Measurements from ENCODE around the gene ST6GAL1.
"Not testable (repeated sequence)": the region's sequence is repeated elsewhere in the genome, so short reads cannot be mapped to it uniquely, and the experiment has no call there.

The ST6GAL1 gene

DNA sequence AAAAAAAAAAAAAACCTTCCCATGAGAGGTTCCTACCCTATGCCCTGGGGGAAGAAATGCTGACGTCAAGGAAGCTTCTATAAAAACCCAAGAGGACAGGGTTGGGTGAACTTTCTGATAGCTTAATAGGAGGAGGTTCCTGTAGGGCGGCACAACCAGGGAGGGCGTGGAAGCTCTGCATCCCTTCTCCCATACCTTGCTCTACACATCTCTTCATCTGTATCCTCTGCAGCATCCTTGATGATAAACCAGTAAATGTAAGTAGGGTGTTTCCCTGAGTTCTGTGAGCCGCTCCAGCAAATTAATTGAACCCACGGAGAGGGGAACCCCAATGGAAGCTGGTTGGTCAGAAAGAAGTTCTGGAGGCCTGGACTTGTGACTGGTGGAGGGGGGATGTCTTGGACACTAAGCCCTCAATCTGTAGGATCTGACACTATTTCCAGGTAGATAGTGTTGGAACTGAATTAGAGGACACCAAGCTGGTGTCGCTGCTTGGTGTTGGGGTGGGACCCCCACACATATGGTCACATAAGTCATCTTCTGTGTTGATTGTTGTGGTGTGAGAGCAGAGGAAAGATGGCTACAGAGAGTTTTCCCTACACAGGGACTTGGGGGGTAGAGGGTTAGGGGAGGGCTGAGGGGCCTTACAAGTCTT is 91.5 kb downstream of the ST6GAL1 start:
- DNase-seq (ENCODE audit: low read depth in 2 of 2): no peak

DNA sequence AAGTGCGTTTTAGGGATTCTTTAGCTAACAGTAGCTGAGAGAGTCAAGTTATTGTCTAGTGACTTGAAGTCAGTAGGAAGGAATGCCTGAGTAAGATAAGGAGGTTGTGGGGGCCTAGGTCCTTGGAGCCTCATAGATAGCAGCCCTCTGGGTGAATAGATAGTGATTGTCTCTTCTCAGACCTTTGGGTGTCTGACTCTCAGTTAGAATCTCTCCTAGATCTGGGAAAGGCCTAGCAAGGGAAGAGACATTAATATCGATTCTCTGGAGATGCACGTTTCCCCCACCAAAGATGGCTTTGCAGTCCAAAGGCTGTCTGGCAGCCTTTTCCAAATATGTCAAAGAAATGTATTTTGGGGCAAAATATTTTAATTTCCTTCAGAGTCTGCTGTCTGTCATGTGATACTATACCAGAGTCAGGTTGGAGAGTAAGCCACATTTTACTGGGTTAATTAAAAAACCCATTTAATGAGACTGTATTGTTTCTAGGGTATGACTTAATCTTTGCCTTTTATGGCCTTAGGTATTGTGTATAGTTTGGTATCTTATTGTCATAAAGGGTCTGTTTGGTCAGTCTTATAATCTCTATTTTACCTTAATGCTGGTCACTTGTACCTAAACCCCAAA is 92.2 kb downstream of the ST6GAL1 start:
- DNase-seq (ENCODE audit: low read depth in 2 of 2): no peak

DNA sequence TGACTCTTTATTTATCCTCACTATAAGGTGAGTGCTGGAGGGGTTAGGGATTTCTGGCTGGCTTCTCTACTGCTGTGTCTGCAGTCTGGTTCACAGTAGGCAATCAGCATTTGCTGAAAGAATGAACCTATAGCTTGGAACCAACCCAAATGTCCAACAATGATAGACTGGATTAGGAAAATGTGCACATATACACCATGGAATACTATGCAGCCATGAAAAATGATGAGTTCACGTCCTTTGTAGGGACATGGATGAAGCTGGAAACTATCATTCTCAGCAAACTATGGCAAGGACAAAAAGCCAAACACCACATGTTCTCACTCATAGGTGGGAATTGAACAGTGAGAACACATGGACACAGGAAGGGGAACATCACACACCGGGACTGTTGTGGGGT is 93.0 kb downstream of the ST6GAL1 start:
- not testable (repeated sequence) for DNase-seq (ENCODE audit: low read depth in 2 of 2)

DNA sequence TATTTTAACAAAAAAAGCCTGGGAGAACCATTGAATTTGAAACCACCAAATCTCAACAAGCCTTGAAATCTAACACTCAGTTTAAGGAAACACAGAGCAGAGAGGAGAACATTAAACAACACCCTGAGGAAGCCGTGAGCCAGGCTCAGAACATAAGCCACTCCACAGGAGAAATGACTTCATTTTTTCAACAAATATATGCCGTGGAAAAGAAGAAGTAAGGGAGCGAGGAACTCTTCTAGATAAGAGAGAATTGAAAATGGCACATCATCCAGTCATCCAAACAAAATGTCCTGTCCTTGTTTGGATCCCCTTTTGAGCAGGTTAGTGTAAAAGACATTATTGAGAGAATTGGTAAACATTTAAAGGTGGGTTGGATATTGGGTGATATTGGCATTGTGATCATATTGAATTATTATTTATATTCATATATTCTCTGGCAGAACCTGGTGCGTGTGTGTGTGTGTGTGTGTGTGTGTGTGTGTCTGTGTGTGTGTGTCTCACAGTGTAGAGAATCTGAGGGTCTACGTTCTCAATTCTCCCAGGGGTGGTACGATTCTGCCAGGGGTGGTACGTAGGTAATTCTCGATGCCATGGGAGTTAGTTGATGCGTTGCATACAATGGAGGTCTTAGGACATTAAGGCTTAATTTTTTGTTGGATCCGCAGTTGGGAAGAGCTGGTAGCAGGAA is 94.4 kb downstream of the ST6GAL1 start:
- DNase-seq (ENCODE audit: low read depth in 2 of 2): no peak

DNA sequence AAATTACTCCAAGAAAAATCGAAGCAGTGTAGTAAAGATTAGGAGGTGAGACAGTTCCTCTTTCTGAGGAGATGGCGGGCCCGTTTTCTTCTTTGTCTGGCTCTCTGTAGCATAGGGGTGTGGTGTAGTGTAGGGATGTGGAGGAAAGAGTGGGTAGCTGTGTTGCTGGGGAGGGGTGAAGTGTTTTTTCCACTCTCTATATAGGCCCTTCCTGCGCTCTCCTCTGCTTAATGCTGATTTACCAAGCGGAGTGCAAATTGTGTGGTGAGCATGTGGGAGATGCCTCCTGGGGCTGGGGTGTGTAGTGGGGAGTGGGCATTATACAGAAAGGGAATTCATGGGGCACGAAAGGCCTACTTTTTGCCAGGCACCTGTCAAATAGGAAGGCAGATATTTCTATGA is 94.9 kb downstream of the ST6GAL1 start:
- peak; percentile 37 to 41 for DNase-seq (ENCODE audit: low read depth in 2 of 2)

DNA sequence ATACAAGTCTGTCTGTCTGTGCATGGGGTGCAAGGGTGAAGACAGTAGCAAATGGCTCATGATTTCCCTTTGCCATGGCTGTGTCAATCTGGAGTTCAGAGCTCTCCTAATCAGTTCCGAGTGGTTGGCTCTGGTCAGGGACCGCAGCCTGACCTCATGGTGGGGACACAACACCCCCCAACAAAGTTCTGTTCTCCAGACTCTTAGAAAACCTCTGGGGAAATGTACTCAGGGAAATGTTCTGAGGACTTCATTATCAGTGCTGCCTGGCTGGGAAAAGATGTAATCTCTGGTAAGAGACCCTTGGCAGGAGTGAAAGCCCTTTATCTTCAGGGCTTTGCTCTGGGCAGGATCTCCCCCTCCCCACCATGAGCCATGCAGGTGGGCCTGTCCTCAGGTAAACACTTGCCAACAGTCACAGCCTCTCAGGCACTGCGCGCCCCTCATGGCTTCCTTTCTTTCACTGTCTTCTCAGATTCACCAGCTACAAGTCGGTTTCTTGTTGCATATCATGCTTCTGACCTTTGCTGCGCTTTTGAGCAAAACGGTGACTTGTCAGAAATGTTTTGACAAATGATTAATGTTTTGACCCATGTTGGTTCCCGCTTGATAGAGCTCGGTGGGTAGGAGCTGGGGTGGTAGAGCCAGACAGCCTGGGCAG is 95.5 kb downstream of the ST6GAL1 start:
- DNase-seq (ENCODE audit: low read depth in 2 of 2): peak in 1 of 2 donors; percentile 24

DNA sequence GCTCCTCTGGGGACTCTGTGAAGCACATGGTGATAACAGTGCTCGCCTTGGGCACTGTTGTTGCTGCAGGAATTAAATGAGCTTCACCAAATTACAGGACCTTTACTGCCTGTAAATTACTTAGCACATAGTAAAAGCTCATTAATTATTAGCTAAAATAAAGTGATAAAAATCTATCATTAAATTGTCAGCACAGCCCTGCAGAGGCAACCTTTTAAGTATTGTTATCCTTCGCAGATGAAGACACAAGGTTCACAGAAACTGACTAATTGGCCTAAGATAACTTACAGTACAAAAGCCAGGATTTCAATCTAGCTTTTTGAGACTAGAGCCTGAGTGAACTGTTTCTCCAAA is 96.0 kb downstream of the ST6GAL1 start:
- no peak for DNase-seq (ENCODE audit: low read depth in 2 of 2)

DNA sequence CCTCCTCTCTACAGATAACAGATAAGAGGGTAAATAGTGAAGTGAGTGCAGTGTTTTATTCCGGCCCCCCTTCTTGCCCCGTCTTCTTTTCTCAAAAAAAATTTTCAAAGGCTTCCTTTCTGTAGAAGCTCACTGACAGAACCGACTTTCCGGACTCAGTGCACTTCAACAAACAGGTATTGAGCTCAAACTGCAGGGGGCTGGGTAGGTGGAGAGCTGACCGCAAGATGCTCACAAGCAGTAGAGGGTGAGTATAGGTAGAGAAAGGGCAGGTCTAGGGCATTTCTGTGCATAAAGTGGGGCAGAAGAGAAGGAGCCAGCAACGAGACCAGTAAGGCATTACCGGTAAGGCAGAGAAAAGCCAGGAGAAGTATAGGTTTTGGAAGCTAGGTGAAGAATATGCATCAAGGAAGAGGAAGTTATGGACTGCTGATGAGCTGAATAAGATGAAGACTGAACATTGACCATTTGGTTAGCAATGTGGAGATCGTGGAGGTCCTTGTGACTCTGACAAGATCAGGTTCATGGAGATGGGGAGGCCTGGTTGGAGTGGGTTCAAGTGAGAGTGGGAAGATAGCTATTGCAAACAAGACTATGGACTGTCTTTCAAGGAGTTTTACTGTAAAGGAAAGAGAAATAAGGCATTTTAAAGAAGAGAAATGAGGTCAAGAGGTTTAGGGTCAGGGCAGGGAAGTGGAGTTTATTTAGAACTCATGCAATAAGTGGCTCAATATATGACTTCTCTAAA is 97.4 kb downstream of the ST6GAL1 start:
- peak; percentile 27 to 32 for DNase-seq (ENCODE audit: low read depth in 2 of 2)

DNA sequence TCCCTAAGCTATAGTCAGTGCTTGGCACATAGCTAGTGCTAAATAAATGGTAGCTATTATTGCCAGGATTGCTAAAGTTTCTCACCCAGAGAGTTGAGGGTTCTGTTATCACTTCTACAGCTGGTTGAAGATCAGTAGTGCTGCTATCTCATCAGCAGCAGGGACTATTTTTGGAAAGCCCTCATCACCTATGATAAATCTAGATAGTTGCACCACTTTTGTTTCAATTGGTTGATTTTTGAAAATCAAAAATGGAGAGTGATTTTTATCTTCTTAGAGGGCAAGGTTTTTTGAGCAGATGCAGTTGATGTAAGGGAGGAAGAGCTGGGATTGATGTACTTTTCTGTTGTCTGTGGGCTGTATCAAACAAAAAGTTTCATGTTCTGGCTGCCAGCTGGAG is 101.6 kb downstream of the ST6GAL1 start:
- no peak for DNase-seq (ENCODE audit: low read depth in 2 of 2)

DNA sequence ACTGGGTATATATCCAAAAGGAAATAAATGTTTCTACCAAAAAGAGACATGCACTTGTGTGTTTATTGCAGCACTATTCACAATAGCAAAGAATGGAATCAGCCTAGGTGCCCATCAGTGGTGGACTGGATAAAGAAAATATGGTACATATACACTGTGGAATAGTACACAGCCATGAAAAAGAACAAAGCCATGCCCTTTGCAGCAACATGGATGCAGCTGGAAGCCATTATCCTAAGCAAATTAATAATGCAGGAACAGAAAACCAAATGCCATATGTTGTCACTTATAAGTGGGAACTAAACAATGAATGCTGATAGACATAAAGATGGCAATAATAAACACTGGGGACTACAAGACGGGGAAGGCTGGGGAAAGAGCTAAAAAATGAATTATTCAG is 106.1 kb downstream of the ST6GAL1 start:
- DNase-seq (ENCODE audit: low read depth in 2 of 2): no peak

DNA sequence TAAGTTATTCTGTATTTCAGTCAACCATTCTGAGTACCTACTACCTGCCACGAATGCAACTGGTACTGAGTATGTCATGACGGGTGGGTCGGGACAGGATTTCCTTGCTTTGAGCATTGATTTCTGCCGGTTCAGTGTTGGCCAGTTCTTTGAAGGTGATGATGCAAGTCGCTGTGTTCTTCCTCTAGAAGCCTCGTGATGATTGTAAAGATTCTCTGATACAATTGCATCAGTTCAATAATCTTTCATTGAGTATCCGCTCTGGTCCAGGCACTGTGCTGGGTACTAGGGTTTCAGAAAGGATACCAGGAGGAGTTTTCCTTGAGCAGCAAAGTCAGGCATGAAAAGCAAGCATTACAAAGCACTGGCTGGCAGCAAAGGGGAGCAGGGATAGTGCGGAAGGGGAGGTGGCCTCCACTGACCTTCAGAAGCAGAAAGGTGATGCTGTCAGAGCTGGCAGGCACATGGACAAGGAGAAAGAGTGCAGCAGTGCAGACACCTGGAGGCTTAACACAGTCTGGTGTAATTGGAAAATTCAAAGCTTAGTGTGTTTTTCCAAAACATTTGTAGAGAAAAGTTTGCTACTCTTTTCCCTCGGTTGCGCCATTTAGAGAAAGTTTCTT is 108.9 kb downstream of the ST6GAL1 start:
- DNase-seq (ENCODE audit: low read depth in 2 of 2): no peak

DNA sequence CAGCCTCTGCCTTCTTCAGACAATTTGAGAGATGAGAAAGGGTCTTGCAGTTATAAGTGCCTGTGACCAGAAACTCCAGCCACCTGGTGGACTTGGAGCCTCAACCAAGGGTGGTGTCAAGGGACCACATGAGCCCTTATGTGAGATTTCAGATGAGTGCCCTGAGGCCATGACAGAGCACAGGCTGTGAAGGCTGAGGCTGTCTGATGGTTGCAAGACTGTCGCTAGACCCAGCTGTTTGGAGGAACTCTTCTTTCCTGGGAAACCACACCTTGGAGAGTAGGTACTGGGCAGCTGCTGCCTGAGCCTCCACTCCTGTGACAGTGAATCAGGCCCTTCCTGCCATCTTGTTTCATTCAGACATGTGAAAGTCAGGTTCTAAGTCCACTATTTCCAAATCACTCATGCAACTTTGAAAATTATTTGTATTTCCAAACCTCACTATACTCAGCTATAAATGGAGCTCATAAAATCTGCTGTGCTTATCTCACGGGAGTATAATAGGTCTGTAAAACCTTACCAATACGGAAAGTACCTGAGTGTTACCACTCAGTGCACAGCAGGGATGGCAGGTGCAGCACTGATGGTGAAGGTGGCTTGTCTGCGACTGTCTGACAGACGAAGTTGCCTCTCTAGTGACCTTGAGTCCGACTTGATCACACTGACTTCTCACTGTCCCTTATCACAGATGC is 109.5 kb downstream of the ST6GAL1 start:
- no peak for DNase-seq (ENCODE audit: low read depth in 2 of 2)

DNA sequence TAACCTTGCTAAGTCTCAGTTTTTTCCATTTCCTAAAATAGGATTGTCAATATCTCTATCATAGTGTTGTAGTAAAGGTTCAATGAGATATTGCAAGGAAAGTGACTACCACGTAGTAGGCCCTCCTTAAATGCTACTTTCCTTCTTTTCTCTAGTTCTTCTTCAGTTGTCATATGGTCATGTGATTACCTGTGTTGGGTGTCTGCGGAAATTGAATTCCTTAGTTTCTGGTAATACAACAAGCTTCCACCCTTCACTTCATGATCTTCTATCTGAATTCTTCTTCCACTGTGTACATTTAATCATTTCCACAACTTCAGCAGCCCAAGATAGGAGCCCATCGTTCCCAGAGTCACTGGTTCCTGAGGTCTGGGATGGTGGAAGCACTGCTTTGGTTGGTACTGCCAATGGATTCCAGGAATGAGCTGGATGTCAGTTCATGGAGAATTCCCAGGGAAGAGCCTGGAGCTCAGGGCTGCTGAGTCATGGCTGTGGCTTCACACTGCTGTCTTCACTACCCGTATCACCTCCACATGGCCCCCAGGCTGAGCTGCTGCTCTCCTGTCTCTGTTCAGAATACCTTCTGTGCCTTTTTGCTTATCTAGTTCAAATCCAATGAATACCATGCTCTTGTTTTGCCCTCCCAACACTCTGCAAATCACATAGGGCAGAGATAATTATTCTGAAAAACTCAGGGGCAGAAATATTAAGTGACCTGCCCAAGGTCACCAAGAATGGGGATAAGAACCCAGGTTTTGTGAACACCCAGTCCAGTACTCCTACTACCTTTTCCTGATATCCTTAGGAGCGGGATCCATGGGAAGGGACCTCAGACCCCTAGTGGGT is 110.4 kb downstream of the ST6GAL1 start:
- DNase-seq (ENCODE audit: low read depth in 2 of 2): no peak

DNA sequence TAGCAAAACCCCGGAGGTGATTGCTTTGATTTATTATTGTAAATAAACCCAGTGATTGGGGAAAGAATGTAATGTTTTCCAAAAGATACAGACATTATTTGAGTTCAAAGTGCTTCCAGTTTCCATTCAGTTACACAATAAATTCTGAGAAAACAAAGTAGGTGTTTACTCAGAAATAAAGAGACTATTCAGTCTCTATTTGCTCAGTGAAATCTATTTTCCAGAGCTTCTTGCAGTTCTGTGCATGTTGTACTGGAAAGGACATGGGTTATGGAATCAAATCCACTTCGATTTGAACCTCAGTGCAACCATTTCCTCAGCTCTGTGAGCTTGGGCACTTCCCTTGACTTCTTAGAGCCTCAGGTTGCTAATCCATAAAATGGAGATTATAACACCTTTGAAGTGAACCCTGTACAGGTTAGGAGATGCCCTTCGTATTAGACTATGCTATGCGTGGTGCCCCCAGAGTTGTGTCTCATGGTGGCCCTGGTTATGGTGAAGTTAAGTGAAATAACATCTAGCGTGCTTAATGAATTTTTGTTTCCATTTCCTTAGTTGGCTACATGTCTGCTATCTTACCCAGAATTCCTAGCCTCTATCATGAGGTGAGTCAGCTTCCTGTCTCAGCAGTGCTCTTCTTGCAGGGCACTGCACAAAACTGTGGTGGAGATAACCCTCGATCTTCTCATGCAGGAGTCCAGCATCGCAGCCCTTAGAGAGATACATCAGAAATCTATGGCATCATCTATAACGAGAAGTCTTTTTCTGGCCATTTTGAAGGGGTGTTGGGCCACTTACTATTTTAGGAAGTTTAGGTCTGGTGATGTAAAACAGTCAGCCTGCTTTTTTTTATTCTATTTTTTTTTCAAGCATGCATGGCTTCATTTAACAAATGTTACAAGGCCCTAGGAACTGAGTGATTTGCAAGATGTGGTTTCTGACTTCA is 111.3 kb downstream of the ST6GAL1 start:
- no peak for DNase-seq (ENCODE audit: low read depth in 2 of 2)

DNA sequence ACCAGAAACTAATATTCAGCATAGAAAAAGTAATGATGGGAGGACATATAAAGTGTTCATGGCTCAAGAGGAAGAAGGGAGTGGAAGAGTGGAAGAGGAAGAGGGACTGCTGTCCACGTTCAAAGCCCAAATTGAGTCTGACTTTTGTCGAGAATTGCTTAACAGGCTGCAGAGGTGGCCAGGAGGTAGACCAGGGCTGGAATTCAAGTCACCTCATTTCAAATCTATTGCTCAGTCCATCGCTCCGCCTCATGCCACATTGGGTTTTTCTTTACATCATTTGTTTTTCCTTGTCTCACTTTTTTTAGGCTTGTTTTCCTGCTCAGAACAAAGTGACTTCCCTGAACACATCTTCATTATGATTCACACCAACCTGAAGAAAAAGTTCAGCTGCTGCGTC is 112.0 kb downstream of the ST6GAL1 start:
- no peak for DNase-seq (ENCODE audit: low read depth in 2 of 2)

DNA sequence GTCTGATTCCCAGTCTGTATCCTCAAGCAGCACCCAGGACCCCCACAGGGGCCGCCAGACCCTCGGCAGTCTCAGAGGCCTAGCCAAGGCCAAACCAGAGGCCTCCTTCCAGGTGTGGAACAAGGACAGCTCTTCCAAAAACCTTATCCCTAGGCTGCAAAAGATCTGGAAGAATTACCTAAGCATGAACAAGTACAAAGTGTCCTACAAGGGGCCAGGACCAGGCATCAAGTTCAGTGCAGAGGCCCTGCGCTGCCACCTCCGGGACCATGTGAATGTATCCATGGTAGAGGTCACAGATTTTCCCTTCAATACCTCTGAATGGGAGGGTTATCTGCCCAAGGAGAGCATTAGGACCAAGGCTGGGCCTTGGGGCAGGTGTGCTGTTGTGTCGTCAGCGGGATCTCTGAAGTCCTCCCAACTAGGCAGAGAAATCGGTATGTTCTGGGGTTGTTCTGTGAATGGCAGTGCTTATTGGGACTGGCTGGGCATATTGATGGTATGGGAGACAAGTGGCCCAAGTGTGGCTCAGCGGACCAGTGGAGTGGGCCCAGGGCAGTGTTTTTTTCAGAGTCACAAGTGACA is 112.6 kb downstream of the ST6GAL1 start:
- no peak for DNase-seq (ENCODE audit: low read depth in 2 of 2)

DNA sequence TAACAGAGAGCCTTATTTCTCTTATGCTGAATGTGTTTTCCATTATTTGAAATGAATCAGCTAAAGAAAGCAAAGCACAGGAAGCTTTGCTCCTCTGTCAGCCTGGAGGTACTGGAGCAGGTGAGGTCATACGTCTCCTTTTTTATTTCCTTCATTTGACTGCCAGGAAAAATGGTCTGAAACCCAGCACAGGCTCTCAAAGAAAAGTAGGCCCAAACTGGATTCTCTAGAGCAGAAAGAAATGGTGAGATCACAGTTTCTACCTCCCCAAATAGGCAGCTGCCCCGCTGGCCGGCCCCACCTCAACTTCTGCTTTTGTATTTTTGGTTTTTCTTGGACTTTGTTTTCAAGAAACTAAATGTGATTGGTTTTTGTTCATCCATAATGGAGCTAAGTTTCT is 113.9 kb downstream of the ST6GAL1 start:
- no peak for DNase-seq (ENCODE audit: low read depth in 2 of 2)

DNA sequence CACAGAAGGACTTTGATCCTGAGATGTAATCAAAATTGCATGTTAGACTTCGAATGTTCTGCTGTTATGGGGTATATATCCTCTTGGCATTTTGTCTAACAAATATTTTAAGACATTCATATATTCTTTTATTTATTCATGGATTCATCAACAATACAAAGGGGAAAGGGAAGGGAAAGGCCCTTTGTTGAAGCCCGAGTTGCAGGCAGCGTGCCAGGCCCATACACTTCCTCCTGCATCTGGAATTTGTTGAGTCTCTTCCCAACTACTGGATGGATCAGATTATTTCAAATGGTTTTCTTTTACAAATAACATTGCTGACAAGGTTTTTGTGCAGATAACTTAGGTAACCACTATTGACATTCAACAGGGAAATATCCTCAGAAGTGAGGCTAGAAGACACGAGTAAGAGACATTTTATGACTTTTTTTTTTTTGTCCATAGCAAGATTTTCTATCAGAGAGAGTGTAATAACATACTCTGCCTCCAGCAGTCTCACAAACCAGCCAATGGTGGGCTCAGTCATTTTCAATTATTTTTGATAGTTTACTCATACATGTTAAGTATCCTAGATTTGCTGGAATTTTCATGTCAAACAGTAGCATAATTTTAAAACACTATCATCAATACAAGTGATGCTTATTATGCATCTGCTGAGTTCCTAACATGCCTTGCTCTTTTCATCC is 114.7 kb downstream of the ST6GAL1 start:
- no peak for DNase-seq (ENCODE audit: low read depth in 2 of 2)

Data from stimulated activated CD4-positive, alpha-beta T cell treated with anti-CD3 and anti-CD28 coated beads, Interleukin-4, amount 100 ng/mL, for 48 hours (primary cell).